ENCODE data around the gene CCL26. TPM values are rescaled to one million over a fixed set of nuclear protein-coding genes. Genes with fewer than 3 reads are reported as not detected.

Gene CCL26
- total RNA-seq, 4 donors from 2014 or later: not detected

DNA sequence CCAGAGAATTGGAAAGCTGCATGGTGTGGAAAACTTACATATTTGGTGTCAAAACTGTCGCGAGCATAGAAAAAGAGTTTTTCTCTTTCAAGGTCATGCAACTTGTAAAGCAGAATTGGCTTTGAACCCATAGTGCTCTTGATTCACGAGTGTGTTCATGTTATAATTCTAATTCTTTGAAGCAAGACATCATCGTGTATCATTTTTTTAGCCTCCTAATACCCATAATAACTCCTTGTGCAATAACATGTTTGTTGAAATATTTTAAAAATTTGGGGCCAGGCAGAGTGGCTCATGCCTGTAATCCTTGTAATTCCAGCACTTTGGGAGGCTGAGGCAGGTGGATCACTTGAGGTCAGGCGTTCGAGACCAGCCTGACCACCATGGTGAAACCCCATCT, 37.4 kb upstream of the CCL26 start:
- no peak for TF ChIP-seq POLR2A (IDR thresholded peaks at IDR 0.05)
- TF ChIP-seq, protein P1, sequence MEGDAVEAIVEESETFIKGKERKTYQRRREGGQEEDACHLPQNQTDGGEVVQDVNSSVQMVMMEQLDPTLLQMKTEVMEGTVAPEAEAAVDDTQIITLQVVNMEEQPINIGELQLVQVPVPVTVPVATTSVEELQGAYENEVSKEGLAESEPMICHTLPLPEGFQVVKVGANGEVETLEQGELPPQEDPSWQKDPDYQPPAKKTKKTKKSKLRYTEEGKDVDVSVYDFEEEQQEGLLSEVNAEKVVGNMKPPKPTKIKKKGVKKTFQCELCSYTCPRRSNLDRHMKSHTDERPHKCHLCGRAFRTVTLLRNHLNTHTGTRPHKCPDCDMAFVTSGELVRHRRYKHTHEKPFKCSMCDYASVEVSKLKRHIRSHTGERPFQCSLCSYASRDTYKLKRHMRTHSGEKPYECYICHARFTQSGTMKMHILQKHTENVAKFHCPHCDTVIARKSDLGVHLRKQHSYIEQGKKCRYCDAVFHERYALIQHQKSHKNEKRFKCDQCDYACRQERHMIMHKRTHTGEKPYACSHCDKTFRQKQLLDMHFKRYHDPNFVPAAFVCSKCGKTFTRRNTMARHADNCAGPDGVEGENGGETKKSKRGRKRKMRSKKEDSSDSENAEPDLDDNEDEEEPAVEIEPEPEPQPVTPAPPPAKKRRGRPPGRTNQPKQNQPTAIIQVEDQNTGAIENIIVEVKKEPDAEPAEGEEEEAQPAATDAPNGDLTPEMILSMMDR (IDR thresholded peaks at IDR 0.05): no peak
- no peaks in the 10 kb centered on the region for H3K9me3 ChIP-seq
- H3K36me3 ChIP-seq: no peaks in the 10 kb centered on the region
- H3K27me3 ChIP-seq: no peaks in the 10 kb centered on the region
- WGBS, 2 donors: 54 to 77% methylated on average over 6 of the region's 6 CpGs
- intact Hi-C loops (cut with DNase I): no loop called here
- H3K4me1 ChIP-seq: no peaks in the 10 kb centered on the region
- DNase-seq: no peak
- no peak overlapping the region for H3K27ac ChIP-seq
- no peak overlapping the region for H3K4me3 ChIP-seq (replicated peaks in 1 of 3)

DNA sequence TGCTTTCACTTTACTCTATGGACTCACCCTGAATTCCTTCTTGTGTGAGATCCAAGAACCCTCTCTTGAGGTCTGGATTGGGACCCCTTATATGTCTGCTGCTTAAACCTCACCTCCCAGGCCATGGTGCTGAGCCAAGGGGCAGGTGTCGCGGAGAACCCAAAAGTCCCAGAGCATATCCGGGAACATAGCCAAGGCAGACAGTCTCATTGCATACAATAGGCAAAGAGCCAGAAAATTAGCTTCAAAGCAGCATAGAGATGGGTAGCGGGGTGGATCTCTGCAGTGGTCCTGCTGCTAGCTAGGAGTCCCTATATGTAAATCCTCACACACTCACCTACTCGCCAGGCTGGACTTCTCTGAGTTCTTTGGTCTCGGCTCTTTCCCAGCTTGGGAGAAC, 36.1 kb upstream of the CCL26 start:
- H3K9me3 ChIP-seq: no peaks in the 10 kb centered on the region
- no peak for DNase-seq
- H3K36me3 ChIP-seq: no peaks in the 10 kb centered on the region
- no peak overlapping the region for H3K27ac ChIP-seq
- TF ChIP-seq, protein P1 (IDR thresholded peaks at IDR 0.05): no peak
- no peak for TF ChIP-seq POLR2A (IDR thresholded peaks at IDR 0.05)
- H3K4me3 ChIP-seq (replicated peaks in 1 of 3): no peak overlapping the region
- H3K4me1 ChIP-seq: no peaks in the 10 kb centered on the region
- WGBS, 2 donors: 51 to 66% methylated on average over 6 of the region's 6 CpGs
- no peaks in the 10 kb centered on the region for H3K27me3 ChIP-seq
- intact Hi-C loops (cut with DNase I): no loop called here

DNA sequence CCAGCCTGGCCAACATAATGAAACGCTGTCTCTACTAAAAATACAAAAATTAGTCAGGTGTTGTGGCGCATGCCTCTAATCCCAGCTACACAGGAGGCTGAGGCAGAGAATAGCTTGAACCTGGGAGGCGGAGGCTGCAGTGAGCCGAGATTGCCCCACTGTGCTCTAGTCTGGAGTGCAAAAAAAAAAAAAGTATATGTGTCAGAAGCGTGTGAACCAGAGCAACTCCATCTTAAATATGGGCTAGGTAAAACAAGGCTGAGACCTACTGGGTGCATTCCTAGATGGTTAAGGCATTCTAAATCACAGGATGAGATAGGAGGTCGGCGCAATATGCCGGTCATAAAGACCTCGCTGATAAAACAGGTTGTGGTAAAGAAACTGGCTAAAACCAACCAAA, 35.4 kb upstream of the CCL26 start:
- Histone ChIP-seq H3K4me3 (replicated peaks in 1 of 3) (no peak overlapping the region), H3K4me1 (no peaks in the 10 kb centered on the region), H3K27ac (no peak overlapping the region), H3K27me3 (no peaks in the 10 kb centered on the region), H3K36me3 (no peaks in the 10 kb centered on the region), H3K9me3 (no peaks in the 10 kb centered on the region)
- no peak for DNase-seq
- intact Hi-C loops (cut with DNase I): no loop called here
- 81 to 86% methylated on average over 9 of the region's 9 CpGs for WGBS, 2 donors
- TF ChIP-seq, protein P1 (IDR thresholded peaks at IDR 0.05): no peak
- TF ChIP-seq POLR2A (IDR thresholded peaks at IDR 0.05): no peak

DNA sequence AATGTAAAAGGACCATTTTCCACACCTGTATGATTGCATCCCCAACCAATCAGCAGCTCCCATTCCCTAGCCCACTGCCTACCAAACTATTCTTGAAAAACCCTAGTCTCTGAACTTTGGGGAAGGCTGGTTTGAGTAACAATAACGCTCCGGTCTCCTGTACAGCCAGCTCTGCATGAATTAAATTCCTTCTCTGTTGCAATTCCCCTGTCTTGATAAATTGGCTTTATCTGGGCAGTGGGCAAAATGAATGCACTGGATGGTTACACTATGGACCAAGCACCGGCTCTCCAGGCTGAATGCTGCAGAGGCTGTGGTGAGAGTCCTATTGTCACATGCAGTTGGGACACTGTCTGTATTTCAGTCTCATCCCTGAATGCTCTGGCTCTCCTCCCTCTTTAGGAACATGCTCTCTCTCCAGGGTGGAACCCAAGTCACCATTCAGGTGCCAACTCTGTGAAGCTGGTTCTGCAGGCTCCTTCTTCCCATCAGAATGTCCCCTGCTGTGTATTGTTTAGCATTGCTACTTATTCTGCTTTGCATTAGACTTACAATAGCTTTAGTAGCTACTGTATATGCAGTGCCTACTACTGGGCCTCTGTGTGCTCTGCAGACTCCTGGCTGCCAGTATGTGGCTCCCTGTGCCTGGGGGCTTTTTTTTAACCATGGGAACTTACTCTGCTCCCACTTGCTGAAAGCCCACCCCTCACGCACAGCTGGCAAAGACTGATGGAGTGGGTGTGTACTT, 34.7 kb upstream of the CCL26 start:
- Histone ChIP-seq H3K27ac (no peak overlapping the region), H3K36me3 (no peaks in the 10 kb centered on the region), H3K4me1 (no peaks in the 10 kb centered on the region), H3K27me3 (no peaks in the 10 kb centered on the region), H3K4me3 (replicated peaks in 1 of 3) (no peak overlapping the region), H3K9me3 (no peaks in the 10 kb centered on the region)
- TF ChIP-seq, protein P1 (IDR thresholded peaks at IDR 0.05): no peak
- no peak for TF ChIP-seq POLR2A (IDR thresholded peaks at IDR 0.05)
- intact Hi-C loops (cut with DNase I): no loop called here
- no peak for DNase-seq
- 91 to 96% methylated on average over 3 to 4 of the region's 4 CpGs for WGBS, 2 donors

DNA sequence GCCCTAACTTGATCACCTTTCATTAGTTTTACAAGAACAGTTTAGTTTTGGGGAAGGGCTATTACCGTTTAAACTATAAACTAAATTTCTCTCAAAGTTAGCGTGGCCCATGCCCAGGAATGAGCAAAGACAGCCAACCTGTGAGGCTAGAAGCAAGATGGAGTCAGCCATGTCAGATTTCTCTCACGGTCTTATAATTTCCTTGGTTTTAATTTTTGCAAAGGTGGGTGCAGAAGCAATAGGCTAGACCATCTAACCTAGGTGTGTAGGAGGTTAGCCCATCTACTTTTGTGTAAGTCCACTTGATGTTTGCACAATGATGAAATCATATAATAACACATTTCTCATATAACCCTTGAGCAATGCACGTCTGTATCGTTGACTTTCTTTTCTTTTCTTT, 32.7 kb upstream of the CCL26 start:
- no peaks in the 10 kb centered on the region for H3K36me3 ChIP-seq
- no peaks in the 10 kb centered on the region for H3K4me1 ChIP-seq
- no peaks in the 10 kb centered on the region for H3K27me3 ChIP-seq
- 52 to 91% methylated on average over 5 of the region's 5 CpGs for WGBS, 2 donors
- no peaks in the 10 kb centered on the region for H3K9me3 ChIP-seq
- intact Hi-C loops (cut with DNase I): no loop called here
- no peak for TF ChIP-seq POLR2A (IDR thresholded peaks at IDR 0.05)
- TF ChIP-seq, protein P1 (IDR thresholded peaks at IDR 0.05): no peak
- DNase-seq: no peak
- H3K27ac ChIP-seq: no peak overlapping the region
- H3K4me3 ChIP-seq (replicated peaks in 1 of 3): no peak overlapping the region
